GM12801 (cell line): ENCODE results near the gene GALNT18.

Experiments
- TF ChIP-seq, protein P1 (sequence below): IDR thresholded peaks from one replicate; pipeline ENCODE4 v1.5.1; 2011; ENCODE audit warnings: control low read depth; ENCODE audit not compliant: insufficient read length; ENCODE audit errors: extremely low read depth

Gene GALNT18

DNA sequence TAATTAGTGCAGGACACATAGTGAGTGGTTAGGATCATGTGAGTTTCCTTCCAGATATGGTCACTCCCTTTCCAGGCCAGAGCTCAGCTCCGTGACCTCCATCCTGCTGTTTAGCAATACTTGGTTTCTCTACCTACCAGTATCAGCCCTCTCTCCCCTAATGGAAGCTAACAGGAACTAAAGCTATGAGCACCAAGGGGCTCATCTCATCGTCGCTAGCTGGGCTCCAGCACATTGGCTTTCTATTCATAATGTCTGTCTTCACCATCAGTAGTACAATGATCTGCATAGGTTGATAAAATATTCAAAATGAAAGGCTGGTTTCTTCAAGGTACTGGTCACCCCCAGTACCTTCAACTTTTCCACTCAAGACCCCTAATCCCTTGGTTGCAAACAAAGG, 2.4 kb upstream of the GALNT18 start:
- TF ChIP-seq, protein P1, sequence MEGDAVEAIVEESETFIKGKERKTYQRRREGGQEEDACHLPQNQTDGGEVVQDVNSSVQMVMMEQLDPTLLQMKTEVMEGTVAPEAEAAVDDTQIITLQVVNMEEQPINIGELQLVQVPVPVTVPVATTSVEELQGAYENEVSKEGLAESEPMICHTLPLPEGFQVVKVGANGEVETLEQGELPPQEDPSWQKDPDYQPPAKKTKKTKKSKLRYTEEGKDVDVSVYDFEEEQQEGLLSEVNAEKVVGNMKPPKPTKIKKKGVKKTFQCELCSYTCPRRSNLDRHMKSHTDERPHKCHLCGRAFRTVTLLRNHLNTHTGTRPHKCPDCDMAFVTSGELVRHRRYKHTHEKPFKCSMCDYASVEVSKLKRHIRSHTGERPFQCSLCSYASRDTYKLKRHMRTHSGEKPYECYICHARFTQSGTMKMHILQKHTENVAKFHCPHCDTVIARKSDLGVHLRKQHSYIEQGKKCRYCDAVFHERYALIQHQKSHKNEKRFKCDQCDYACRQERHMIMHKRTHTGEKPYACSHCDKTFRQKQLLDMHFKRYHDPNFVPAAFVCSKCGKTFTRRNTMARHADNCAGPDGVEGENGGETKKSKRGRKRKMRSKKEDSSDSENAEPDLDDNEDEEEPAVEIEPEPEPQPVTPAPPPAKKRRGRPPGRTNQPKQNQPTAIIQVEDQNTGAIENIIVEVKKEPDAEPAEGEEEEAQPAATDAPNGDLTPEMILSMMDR, result no peak

DNA sequence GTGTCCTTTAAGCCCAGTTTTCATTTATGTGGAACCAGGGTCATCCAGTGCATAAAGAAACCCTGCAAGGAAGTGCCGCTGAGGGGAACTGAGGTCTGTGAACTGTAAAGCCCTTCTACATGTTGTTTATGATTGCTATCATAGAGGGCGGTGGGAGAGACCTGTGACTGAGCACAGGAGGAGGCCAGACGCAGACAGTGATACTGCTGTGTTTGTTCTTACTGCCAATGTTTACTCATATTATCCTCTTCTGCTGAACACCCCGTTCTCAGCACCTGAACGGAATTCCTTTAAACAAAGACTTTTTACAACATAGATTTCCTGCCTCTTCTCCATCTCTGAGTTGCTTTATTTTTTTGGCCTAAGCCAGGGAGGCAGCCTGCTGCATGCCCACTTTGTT, 967 bp upstream of the GALNT18 start:
- TF ChIP-seq, protein P1, result no peak

DNA sequence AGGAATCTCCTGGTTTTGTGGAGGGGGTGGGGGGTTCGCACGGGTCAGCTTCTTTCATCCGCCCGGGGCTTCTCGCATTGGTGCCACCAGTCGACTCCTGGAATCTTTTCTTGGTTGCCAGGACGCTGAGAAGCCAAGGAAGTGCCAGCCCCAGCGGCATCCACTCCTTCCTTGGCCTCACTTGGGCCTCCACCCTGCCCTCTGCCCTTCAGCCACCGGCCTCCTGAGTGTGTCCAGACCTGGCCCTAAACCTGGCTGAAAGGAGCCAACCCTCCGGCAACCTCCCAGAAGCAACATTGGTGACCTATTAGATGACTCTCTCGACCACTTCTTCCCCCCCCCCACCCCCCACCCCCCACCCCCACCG, 518 bp upstream of the GALNT18 start:
- TF ChIP-seq, protein P1, result no peak

DNA sequence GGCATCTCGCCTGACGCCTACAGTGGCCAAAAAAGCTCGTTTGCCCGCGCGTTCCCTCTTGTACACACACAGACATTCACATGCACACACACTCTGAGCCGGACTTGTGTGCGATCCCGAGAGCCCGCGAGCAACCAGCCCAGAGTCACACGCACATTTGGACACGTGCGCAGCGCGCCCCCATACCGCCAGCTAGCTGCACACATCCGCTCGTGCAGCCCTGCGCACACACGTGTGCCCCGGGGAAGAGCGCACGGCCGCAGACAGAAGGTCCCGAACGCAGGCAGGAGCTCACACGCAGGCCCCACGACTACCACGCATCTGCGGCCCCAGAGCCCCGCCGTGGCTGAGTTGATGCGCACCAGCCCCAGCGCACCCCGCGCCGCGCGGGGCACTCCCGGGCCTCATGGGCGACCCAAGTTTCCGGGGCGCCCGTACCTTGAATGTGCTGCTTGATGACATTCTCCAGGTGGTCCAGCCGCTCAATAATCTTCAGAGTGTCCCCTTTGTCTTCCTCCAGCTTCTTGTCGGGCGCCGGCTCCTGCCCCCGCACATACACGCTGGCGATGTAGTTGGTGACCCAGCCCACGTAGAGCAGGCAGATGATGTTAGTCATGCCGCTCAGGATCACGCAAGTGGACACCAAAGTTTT, 758 bp downstream of the GALNT18 start:
- TF ChIP-seq, protein P1, result no peak

DNA sequence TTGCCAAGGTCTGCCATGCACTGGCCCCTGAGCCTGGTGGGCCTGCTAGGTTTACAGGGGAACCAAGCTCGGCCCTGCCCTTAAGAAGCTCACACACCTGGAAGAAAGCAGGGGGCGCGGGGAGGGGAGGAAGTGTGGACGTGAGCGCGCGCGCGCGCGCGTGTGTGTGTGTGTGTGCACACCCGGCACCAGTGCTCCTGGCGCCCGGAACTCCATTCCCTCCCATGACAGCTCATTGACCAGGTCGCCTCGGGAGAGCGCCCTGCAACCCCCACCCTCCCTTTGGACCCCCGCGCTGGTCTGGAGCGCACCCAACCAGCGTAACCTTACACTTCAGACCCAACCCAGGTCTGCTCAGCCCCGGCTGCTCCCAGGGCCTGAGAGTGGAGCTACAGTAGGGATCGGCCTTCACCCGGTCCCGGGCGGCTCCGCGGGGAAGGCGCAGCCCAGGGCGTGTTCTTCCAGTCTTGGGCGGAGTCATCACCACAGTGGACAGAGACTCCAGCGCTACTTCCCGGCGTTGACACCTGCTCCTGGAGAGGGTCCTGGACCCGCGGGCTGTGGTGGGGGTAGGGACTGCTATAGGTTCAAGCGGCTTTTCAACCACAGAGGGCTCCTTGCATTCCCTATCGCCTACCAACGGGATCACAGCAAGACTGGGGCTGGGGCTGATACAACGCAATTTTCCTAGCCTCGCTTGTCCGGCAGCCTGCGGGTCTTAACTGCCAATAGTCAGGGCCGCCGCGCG, 1.5 kb downstream of the GALNT18 start:
- TF ChIP-seq, protein P1, result no peak

DNA sequence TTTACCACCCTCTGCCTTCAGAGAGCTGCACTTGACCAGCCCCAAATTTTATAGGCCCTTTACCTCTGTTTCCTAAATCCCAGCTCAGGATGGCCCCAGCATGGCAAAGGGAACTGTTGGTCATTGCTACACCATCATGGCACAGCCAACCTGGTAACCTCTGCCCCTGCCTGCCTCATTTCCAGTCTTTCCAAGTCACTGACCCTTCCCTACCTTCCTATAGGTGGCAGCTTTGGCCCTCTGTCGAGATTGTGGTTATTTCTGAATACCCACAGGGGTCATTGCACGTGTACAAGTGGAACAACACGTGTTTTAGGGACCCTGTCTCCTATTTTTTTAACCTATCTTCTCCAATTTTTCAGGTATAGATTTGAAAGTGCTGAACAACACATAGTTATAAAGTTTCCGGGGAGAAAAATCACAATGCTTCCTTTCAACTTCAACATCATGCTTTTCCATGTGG, 2.8 kb downstream of the GALNT18 start:
- TF ChIP-seq, protein P1, result no peak

DNA sequence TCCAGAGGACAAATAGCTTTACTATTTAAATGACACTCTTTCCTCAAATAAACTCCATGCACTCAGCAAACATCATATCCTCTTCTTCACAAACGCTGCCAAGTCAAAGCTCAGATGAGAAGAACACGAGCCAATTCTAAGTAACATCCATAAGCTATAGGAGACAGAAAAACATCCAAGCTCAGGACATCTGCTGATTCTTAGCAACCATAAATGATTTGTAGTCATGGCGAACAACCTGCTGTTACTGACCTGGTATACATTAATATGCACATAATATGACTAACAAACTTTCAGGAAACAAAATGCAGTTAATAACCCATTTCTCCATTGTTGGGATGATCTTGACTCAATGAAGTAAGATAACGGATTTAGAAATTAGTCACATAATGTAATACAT, 6.7 kb downstream of the GALNT18 start:
- TF ChIP-seq, protein P1, result no peak
